HG03159 (cell line): ENCODE measurements around the gene ZNF174.

Experiments used
- ATAC-seq: cut with Tn5 transposase; IDR thresholded peaks from one replicate; pipeline ENCODE4 v1.9.1; 2021; ENCODE audit warnings: mild to moderate bottlenecking, moderate library complexity; ENCODE audit not compliant: unreplicated experiment

Gene ZNF174

DNA sequence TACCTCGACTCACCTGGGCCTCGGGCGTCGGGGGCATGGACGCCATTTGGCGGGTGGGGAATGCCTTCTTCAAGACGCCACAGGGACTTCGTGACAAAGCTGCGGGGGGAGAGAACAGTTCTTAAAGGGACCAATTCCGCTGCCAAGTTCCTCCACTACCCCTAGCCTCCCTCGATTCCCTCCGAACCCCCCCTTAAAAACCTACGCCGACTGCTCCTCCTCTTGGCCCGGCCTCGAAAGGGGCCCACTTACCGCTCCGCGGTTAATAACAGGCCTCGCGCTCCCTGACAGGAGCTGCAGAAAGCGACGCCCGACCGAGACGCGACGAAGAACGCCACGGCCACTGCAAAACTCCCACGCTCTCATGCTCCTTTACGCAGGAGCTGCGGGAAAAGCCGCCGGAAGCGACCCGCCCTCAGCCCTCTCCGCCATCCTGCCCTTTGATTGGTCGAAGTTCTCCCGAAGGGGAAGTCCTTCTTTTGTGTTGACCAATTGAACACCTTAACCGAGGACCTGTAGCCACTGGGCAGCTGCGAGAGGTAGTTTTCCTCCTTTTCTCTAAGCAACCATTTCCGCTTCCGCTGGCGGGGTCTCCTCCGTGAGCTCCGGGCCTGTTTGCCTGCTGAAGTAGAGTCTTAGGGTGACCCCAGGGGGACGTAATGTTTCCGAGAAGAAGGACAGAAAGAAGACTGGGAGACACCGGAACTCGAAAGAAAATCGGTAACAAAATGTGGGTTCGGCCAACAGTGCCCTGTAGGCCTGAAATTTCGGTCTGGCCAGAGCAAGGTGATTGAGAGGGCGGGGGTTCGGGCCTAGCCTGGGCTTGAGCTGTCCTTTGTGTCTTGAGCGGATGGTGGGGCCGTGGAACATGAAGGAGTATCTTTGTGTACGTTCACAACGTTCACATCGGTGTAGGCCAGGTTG is 42.4 kb downstream of the ZNF174 start, which contains the start of the genes NAA60 and ZNF597:
Gene NAA60, plus strand, starts transcription at position 573 of the 924 bp plus-strand sequence. CDS start 32,548 bp downstream, outside the sequence.
Gene ZNF597, minus strand, starts transcription at position 397 of the 924 bp plus-strand sequence. Its CDS starts 351 bp downstream, at position 46.
- peak; percentile 80 for ATAC-seq

DNA sequence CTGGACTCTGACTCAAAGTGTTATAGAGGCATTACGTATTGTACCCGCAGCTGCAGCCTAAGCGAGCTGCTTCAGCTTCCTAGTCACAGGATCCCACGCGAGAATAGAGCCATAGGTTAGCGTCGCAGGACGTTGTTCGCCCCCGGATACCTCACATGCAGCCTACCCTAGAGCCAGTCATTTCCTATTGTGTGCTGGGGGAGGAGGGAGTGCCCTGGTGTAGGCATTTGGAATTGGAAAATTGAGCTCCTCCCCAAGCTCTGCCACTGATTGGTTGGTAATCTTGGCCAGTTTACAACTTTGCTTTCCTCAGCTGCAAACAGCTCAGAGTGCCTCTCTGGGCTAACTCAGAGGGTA is 43.0 kb downstream of the ZNF174 start:
- peak; percentile 51 for ATAC-seq

DNA sequence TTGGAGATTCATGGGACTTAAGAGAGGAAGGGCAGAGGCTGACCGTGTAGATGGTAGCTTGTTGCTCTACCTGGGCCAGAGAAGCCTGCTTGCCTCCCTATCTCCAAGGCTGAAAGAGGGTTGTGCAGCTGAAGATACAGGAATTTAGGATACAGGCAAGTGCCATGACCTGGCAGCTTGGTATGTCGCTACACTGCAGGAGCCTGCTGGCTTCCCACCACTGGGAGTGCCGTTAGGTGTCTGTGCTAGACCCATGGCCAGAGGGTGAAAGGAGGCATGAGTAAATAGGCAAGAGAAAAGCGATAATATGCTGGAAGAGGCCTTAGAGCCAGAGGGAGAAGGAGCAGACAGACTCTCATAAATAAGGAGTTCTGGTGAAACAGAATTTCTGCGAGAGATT is 53.1 kb downstream of the ZNF174 start:
- ATAC-seq = no peak

DNA sequence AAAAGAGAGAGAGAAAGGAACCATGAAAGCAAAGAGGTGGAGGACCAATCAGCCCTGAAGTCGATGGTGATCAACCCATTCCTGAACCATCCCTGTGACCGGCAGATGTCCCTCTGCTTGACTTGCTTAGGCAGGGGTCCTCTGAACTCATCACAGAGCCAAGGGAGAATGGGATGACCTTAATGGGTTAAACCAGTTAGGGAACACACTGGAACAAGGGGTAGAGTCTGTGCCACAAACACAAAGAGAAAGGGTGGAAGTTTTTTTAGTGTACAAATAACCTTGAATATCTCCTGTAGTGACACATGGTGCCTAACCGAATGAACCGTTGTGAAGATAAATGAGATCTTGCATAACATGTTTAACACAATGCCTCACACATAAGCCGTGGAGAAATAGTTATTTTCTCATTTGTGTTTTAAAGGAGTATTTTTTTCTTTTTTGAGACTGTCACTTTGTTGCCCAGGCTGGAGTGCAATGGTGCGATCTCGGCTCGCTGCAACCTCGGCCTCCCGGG is 53.7 kb downstream of the ZNF174 start:
- ATAC-seq = no peak

DNA sequence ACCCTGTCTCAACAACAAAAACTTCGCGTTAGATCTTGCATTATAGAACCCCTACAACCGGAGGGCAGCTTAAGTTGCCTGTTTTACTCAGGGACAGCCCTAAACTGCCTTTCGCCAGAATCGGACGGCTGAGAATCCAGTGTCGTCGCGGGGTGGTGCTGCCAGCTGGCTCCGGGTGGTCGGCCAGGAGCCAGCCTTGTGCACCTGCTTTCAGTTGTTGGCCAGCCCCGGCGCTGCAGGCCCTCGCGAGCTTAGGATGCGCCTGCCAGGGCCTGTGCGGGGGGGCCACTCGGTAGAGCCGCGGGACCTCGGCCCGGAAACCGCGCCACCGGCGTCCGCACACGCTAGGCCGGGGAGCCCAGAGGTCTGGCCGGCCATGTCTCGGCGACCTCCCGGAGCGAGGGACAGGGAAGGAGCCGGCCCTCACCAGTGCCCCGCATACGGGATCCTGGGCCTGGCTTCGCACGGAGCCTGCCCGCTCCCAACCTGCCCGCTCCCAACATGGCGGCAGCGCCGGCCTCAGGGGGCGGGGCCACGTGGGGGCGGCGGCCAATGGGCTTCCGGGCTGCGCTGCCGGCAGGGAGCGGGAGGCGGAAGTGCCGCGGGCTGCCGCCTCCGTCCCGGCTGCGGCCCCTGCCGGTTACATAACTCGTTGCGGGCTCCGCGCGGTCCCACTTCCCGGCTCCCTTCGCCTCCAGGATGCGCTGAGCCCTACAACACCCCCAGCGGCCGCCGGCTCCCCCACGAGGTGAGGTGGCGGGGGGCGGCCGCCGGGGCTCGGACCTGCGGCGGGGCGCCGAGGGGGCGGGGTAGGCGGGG is 56.6 kb downstream of the ZNF174 start:
- ATAC-seq = peak; percentile 67

DNA sequence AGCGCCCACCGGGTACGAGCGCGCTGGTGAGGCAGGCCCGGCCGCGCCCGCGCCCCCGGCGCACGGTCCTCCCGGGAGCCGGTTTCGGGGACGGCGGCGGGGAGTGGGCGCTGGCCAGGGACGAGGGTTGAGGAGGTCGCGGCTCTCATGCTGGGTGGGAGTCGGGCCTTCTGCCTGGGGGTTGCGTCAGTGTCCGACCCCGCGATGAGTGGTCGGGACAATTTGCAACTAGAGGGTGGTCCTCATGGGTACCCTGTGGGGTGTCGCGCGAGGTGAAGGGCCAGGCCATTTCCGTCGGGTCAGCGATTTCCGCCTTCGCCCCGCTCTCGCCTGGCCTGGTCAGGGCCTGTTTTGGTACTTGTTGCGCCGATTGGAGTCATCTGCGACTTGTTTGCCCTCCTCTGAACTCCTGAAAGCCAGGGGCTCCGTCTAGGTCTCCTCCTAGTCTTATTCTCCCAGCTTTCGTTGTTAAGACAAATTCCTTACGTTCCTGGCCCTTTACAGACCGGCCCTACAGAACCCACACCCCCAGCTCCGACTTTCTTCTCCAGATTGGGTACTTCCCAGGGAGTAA is 57.4 kb downstream of the ZNF174 start:
- peak; percentile 4 for ATAC-seq

DNA sequence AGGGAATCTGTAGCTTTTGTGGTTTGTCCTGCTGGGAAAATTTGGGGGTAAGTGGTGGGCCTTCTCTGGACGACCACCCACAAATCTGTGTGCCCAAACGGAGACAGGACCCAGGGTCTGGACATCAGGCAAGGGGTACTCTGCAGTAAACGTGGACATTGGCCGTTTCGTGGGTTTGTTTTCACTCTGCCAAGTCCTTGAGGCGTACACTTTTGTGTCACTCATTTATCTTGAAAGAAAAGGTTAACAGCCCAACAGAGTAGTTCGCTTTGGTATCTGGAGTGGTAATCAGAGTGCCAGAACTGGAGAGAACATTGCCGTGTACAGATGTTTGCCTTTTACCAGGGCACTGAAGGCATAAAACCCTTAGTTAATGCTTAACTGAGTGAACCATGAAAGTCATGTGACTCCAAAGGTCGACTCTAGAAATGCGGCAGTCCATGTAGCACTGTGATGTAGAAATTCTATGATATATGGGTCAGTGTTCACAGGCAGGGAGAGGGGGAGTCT is 57.9 kb downstream of the ZNF174 start:
- ATAC-seq = peak; percentile 36
